SK-N-MC (cell line): ENCODE results near the gene CACNG4.

Source experiments
- EZH2 ChIP-seq: fragments of 200-600 bp; sonication (generic); IDR thresholded peaks from one replicate; pipeline ENCODE4 v1.6.1; 2017; ENCODE audit warnings: antibody characterized with exemption
- FOXP2 ChIP-seq: optimal IDR thresholded peaks from 2 replicates; pipeline ENCODE3; 2011; ENCODE audit warnings: mild to moderate bottlenecking, moderate library complexity; ENCODE audit not compliant: insufficient read depth; ENCODE audit errors: extremely low read length, control extremely low read depth
- POLR2AphosphoS5 ChIP-seq: IDR thresholded peaks from 2 replicates; pipeline ENCODE4 v1.6.1; 2012; ENCODE audit warnings: mild to moderate bottlenecking, low read depth, low read length, borderline replicate concordance

GRCh38 chr17:66920950-66921349, 43.6 kb upstream of the CACNG4 start:
- TF ChIP-seq EZH2 (no peak), POLR2AphosphoS5 (no peak), FOXP2 (no peak)
